GM19351 (cell line): ENCODE results near the gene NELL2.

Experiments
- ATAC-seq: cut with Tn5 transposase; IDR thresholded peaks from one replicate; pipeline ENCODE4 v1.9.1; 2021; ENCODE audit warnings: mild to moderate bottlenecking, moderate library complexity; ENCODE audit not compliant: unreplicated experiment

Gene NELL2

GRCh38 chr12:44555454-44555853, 320.7 kb downstream of the NELL2 start:
- ATAC-seq, result no peak

DNA sequence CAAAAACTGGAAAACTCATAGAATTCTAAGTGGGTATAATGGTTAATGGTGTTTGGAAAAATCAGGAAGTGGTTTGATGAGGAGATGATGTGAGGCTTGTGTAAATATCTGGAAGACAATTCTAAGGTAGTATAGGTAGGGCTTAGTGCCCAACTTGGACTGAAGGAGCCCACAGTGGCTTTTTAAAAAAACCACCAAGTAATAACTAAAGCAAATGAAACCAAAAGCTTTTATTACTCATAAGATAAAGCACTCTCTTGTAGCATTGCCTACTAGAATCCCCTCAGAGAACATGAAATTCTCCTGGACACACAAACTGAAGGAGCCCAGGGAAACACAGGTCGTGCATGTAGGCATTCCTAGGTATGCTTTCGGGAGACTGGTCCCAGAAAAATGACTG, 324.5 kb downstream of the NELL2 start:
- ATAC-seq, result peak; percentile 71

DNA sequence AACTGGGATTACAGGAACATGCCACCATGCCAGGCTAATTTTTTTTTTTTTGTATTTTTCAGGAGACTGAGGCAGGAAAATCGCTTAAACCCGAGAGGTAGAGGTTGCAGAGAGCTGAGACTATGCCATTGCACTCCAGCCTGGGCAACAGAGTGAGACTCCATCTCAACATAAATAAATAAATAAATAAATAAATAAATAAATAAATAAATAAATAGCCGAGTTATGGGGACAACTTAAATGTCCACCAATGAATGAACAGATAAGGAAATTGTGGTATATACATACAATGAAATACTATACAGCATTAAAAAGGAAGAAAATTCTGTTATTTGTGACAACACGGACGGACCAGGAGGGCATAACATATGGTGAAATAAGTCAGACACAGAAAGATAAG, 325.7 kb downstream of the NELL2 start:
- ATAC-seq, result no peak

DNA sequence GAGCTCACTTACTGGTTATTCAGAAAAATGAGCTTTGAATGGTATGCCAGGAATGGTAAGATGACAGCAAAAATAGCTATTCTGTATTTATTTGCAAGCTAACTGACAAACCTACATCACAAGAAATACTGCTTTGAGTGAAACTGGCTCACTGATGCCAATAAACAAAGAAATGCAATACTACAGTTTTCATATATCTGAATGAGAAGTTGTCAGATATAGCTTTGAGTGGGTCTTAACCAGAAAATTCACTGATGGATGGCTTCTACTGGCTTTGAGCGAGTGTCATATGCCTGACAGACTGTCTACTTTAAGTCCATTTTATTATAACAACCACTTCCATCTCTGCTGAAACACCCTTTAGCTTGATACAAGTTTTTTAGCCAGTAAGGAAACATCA, 330.1 kb downstream of the NELL2 start:
- no peak for ATAC-seq

GRCh38 chr12:44544018-44544417, 332.1 kb downstream of the NELL2 start:
- ATAC-seq, result peak; percentile 83

GRCh38 chr12:44542716-44543115, 333.4 kb downstream of the NELL2 start:
- ATAC-seq, result no peak

DNA sequence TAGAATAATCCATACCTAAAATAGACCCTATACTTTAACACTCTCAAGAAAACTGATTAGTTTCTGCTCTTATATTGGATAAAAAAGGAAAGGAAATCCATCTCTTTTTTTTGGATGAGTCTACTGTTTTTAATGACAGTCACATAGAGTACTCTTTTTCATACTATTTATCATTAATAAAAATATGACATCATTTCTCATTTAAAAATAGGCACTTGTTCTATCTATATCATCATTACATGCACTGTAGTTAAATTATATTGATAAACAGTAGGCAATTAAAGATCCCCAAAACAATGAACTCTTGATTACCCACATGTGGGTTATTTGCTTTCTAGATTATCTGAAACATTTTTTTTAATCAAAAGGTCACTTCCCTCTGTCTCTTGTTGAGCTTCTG, 338.8 kb downstream of the NELL2 start:
- ATAC-seq, result no peak

GRCh38 chr12:44532940-44533339, 343.2 kb downstream of the NELL2 start:
- ATAC-seq, result no peak

- no peak for ATAC-seq
These were observed 344.7 kb downstream of the NELL2 start for GRCh38 chr12:44531320-44531971.

DNA sequence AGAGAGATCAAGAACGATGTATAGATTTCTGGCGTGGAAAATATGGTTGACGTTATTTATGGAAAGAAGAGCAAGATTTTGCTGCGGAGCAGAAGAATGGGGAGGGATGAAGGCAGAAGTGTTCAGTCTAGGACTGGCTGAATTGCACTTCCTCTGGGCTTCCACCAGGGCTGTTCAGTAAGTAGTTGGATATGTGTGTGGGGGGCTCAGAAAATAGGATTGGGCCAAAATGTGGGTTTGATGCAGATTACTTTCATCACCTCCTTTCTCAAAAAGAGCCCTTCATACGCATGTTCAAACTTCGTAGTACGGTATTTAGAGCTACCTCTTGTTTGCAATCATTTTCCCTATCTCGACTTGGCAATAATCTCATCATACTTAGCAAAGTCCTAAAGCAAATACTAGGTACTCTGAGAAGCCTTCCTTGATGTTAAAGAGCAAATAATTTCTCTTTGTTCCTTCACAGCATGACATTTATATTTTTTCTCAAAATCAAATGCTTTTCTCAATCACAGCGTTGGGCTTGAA, 349.4 kb downstream of the NELL2 start:
- no peak for ATAC-seq

DNA sequence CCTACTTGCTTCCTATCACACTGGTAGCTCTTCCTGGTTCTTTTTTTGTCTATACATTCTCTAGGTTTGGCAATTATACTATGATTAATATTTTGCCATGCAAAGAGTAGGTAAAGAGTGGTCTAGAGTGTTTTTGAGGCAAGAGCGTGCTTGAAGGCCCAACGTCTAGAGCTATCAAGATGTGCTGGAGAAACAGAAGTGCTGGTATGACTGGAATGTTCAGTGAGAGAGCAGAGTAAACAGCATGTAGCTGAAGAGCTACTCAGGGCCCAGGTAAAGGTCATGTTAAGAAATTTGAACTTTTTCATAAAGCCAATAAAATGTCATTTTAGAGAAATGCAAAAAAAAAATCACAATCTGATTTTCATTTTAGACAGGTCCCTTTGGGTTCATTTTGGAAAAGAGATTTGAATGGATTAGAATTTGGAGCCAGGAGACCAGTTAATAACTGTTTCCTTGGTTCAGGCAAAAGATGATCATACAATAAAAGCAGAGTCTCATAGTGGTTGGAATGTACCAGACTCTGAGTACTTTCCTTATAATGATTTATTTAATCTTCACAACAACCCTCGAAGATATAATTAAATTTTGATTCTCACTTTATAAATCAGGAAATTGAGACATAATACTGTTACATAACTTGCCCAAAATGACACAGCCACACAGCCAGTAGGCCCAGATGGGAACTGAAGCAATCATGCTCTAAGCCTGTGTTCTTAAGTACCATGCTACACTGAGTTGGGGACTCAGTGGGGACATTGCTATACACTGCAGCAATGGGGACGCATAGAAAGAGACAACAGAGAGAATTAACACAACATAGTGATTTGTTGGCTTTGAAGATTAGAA, 350.1 kb downstream of the NELL2 start:
- no peak for ATAC-seq

DNA sequence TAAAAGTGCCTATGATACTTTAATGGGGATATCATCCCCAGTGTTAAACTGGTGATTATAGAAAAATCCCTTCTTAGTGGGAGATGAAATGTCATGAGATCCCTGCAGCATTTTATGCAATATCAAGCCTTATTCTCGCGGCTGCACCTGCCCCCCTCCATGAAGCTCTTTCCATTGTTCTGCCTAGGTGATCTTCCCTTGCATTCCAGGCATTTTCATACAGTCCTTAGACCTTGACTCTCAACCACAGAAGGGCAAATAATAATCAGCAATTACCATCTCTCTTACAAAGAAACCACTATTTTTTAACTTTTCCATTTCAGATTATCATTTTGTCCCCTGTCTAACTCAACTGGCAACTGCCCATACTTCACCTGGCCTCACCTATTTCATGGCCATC, 352.3 kb downstream of the NELL2 start:
- ATAC-seq, result no peak

DNA sequence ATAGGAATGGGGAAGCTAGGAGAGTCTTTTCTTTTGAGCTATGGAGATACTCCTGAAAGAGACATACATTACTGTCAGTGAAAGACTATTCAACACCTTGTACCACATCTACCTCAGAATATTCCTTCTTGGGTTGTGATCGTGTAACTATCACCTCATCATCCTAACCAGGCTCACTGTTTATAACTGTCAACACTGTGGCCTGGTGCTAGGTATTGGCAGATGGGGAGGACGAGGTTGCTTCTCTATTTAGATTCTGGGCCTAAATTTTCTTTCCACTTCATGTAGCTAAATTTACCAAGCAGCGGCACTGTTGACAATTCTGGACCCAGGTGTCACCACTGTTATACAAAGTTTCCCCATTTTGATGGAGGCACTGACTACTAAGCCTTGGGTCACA, 354.4 kb downstream of the NELL2 start:
- ATAC-seq, result no peak

DNA sequence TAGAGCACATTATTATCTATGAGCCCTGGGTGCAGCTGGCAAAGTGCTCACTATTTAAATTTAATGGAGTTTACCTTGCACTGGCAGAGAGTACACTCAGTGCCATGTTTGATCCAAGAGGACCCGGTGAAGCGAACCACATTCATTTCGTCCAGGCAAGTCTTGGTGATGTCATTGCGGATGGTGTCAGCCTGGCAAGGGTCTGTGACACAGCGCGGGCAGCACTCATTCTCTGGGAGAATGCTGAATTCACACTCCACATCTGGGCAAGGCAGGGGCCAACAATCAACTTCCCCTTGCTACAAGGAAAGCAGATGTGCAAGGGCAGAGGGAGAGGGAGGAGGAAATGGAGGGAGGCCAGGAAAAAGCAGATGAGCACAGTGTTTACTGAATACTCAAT, 356.2 kb downstream of the NELL2 start:
- ATAC-seq, result no peak

DNA sequence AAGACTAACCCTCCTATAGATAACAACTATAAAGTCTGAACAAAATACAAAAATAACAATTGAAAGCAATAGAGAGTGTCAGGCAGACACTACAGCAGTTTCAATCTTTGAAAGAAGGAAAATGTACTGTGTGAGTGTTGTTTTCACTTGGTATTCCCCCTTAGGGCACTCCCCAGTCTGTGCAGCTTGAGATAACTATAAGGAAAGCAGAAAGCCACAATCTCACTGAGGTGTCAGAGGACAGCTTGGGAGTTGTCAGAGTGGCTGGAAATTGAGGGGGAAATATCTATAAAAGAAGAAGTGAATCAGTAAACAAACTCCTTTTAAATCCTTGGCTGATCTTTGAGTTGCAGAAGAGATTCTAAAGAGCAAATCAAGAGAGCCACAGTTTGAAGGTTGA, 364.8 kb downstream of the NELL2 start:
- peak; percentile 45 for ATAC-seq

GRCh38 chr12:44510510-44510909, 365.6 kb downstream of the NELL2 start:
- ATAC-seq, result no peak

- no peak for ATAC-seq
These were observed 366.0 kb downstream of the NELL2 start for GRCh38 chr12:44510076-44510475.

DNA sequence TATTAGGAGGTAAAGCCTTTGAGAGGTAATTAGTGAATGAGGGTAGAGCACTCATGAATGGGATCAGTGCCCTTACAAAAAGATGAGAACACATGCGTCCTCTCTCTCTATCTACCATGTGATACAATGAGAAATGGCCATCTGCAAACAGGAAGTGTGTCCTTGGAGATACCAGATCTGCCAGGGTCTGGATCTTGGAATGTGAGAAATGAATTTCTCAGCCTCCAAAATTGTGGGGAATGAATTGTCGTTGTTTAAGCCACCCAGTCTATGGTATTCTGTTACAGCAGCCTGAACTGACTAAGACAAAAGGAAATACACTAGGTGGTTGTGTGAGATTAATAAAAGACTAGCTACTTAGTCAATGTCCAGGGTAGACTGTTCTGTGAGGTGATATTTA, 366.6 kb downstream of the NELL2 start:
- no peak for ATAC-seq

DNA sequence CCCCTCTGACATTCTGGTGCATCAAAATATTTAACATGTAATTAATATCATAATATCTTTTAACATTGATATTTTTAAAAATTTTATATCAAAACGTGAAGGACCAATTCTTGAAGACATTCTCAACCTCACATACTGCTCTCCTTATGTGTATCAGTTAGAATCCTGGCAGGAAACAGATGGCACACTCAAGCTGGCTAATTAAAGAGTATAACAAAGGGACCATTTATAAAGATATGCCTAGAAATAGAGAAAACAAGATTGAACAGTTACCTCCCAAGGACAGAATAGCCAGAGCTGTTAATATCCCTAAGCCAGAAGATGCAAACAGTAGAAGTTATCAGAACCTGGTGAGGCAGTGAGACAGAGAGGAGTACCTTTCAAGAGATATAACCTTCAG, 368.7 kb downstream of the NELL2 start:
- ATAC-seq, result no peak

GRCh38 chr12:44504799-44505198, 371.3 kb downstream of the NELL2 start:
- no peak for ATAC-seq

- no peak for ATAC-seq
These were observed 372.8 kb downstream of the NELL2 start for GRCh38 chr12:44503329-44503728.

- no peak for ATAC-seq
These were observed 373.4 kb downstream of the NELL2 start for GRCh38 chr12:44502681-44503080.
